HEK293T (cell line): ENCODE results near the gene DIAPH3.

Source experiments
- BHLHE40 ChIP-seq: fragments of 450-650 bp; IDR thresholded peaks from 2 replicates; pipeline ENCODE4 v1.6.1; 2016; ENCODE audit warnings: mild to moderate bottlenecking, moderate library complexity, borderline replicate concordance
- CTBP1 ChIP-seq: fragments of 450-650 bp; IDR thresholded peaks from 2 replicates; pipeline ENCODE4 v1.6.1; 2016; ENCODE audit warnings: borderline replicate concordance
- ELF4 ChIP-seq: fragments of 450-650 bp; IDR thresholded peaks from 2 replicates; pipeline ENCODE4 v1.6.1; 2017; ENCODE audit warnings: antibody characterized with exemption
- FOXK2 ChIP-seq: fragments of 450-650 bp; IDR thresholded peaks from 2 replicates; pipeline ENCODE4 v1.6.1; 2016; ENCODE audit warnings: mild to moderate bottlenecking
- FOXM1 ChIP-seq: fragments of 450-650 bp; IDR thresholded peaks from 2 replicates; pipeline ENCODE4 v1.6.1; 2017; ENCODE audit warnings: mild to moderate bottlenecking, borderline replicate concordance
- L3MBTL2 ChIP-seq: fragments of 450-650 bp; conservative IDR thresholded peaks from 2 replicates; pipeline ENCODE4 v1.6.1; 2016; ENCODE audit warnings: mild to moderate bottlenecking
- SP1 ChIP-seq: fragments of 450-650 bp; IDR thresholded peaks from 2 replicates; pipeline ENCODE4 v1.6.1; 2017
- SUZ12 ChIP-seq: fragments of 450-650 bp; IDR thresholded peaks from 2 replicates; pipeline ENCODE4 v1.6.1; 2016; ENCODE audit warnings: mild to moderate bottlenecking
- TF ChIP-seq, protein P1 (sequence below): fragments of 450-650 bp; IDR thresholded peaks from 2 replicates; pipeline ENCODE4 v1.6.1; 2016

DNA sequence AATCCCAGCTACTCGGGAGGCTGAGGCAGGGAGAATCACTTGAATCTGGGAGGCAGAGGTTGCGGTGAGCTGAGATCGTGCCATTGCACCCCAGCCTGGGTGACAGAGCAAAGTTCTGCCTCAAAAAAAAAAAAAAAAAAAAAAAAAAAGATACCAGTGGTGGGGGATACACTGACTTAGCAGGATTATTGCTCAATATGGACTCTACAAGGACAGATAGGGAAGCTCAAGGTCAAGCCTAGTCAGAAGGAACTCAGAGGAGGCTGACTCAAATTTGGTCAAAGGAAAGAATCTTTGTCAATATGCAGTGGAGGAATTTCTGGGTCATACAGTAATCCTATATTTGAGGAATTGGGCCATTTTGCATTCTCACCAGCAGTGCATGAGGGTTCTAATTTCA is 6.7 kb upstream of the DIAPH3 start:
- TF ChIP-seq, protein P1, sequence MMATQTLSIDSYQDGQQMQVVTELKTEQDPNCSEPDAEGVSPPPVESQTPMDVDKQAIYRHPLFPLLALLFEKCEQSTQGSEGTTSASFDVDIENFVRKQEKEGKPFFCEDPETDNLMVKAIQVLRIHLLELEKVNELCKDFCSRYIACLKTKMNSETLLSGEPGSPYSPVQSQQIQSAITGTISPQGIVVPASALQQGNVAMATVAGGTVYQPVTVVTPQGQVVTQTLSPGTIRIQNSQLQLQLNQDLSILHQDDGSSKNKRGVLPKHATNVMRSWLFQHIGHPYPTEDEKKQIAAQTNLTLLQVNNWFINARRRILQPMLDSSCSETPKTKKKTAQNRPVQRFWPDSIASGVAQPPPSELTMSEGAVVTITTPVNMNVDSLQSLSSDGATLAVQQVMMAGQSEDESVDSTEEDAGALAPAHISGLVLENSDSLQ, result no peak
- TF ChIP-seq BHLHE40 (no peak), FOXM1 (no peak), SUZ12 (no peak), FOXK2 (no peak), SP1 (no peak), ELF4 (no peak), L3MBTL2 (no peak), CTBP1 (no peak)
